ENCODE results near the gene RNLS.

Gene RNLS

DNA sequence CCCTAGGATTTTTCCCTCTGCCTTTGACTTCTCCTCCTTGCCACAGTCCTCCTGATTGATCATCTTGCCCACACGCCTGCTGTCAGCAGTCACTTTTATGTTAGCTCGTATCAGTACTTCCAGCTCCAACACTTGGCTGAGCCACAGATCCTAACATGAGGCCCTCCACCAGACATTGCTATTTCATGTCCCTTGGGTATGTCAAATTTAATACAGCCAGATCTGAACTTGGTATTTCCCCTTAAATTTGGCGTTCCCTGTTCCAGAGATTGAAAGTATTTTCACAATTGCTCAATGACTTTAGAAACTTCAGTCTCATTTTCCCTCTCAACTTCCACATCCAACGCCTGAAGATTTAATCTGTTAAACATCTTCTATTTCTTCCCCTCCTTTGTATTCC is 140.4 kb downstream of the RNLS start:
- Histone ChIP-seq H3K4me1 (no peaks in the 10 kb centered on the region), H4K20me1 (no peaks in the 10 kb centered on the region), H3K27me3 (no peaks in the 10 kb centered on the region), H3K4me3 (no peak overlapping the region), H3K27ac (no peak overlapping the region), H3K4me2 (no peak overlapping the region), H3K36me3 (no peaks in the 10 kb centered on the region), H3K9ac (no peak overlapping the region), H3K9me3 (peaks cover 4% of the 10 kb centered on the region; the same call in 1 of the 2 replicates)
- TF ChIP-seq Cebpa-rat (IDR thresholded peaks at IDR 0.05) = no peak

GRCh38 chr10:88440541-88440940 is 142.6 kb downstream of the RNLS start:
- no peak overlapping the region for H3K27ac ChIP-seq
- H3K36me3 ChIP-seq = no peaks in the 10 kb centered on the region
- no peak overlapping the region for H3K4me2 ChIP-seq
- H4K20me1 ChIP-seq = no peaks in the 10 kb centered on the region
- peaks cover 4% of the 10 kb centered on the region; the same call in 1 of the 2 replicates for H3K9me3 ChIP-seq
- H3K4me1 ChIP-seq = no peaks in the 10 kb centered on the region
- H3K27me3 ChIP-seq = no peaks in the 10 kb centered on the region
- no peak for TF ChIP-seq Cebpa-rat (IDR thresholded peaks at IDR 0.05)
- H3K4me3 ChIP-seq = no peak overlapping the region
- H3K9ac ChIP-seq = no peak overlapping the region

GRCh38 chr10:88439932-88440331 is 143.2 kb downstream of the RNLS start:
- Histone ChIP-seq H3K27me3 (no peaks in the 10 kb centered on the region), H3K9ac (no peak overlapping the region), H4K20me1 (no peaks in the 10 kb centered on the region), H3K4me3 (no peak overlapping the region), H3K9me3 (peaks cover 4% of the 10 kb centered on the region; the same call in 1 of the 2 replicates), H3K4me2 (no peak overlapping the region), H3K4me1 (no peaks in the 10 kb centered on the region), H3K27ac (no peak overlapping the region), H3K36me3 (no peaks in the 10 kb centered on the region)
- no peak for TF ChIP-seq Cebpa-rat (IDR thresholded peaks at IDR 0.05)

GRCh38 chr10:88437411-88437810 is 145.7 kb downstream of the RNLS start:
- no peaks in the 10 kb centered on the region for H3K9me3 ChIP-seq
- H4K20me1 ChIP-seq = no peaks in the 10 kb centered on the region
- H3K9ac ChIP-seq = no peak overlapping the region
- H3K27ac ChIP-seq = no peak overlapping the region
- H3K4me2 ChIP-seq = no peak overlapping the region
- H3K4me3 ChIP-seq = no peak overlapping the region
- no peaks in the 10 kb centered on the region for H3K27me3 ChIP-seq
- H3K36me3 ChIP-seq = no peaks in the 10 kb centered on the region
- no peaks in the 10 kb centered on the region for H3K4me1 ChIP-seq
- no peak for TF ChIP-seq Cebpa-rat (IDR thresholded peaks at IDR 0.05)

GRCh38 chr10:88433565-88434186 is 149.4 kb downstream of the RNLS start:
- no peaks in the 10 kb centered on the region for H3K4me1 ChIP-seq
- no peak overlapping the region for H3K27ac ChIP-seq
- no peaks in the 10 kb centered on the region for H3K36me3 ChIP-seq
- H4K20me1 ChIP-seq = no peaks in the 10 kb centered on the region
- H3K4me2 ChIP-seq = no peak overlapping the region
- no peak for TF ChIP-seq Cebpa-rat (IDR thresholded peaks at IDR 0.05)
- H3K9ac ChIP-seq = no peak overlapping the region
- no peaks in the 10 kb centered on the region for H3K9me3 ChIP-seq
- no peak overlapping the region for H3K4me3 ChIP-seq
- no peaks in the 10 kb centered on the region for H3K27me3 ChIP-seq

GRCh38 chr10:88431103-88431502 is 152.0 kb downstream of the RNLS start:
- no peaks in the 10 kb centered on the region for H3K36me3 ChIP-seq
- H3K9me3 ChIP-seq = no peaks in the 10 kb centered on the region
- H3K27ac ChIP-seq = no peak overlapping the region
- no peaks in the 10 kb centered on the region for H3K4me1 ChIP-seq
- no peaks in the 10 kb centered on the region for H3K27me3 ChIP-seq
- no peak for TF ChIP-seq Cebpa-rat (IDR thresholded peaks at IDR 0.05)
- no peak overlapping the region for H3K9ac ChIP-seq
- no peak overlapping the region for H3K4me2 ChIP-seq
- no peaks in the 10 kb centered on the region for H4K20me1 ChIP-seq
- H3K4me3 ChIP-seq = no peak overlapping the region

GRCh38 chr10:88428976-88429375 is 154.1 kb downstream of the RNLS start:
- TF ChIP-seq Cebpa-rat (IDR thresholded peaks at IDR 0.05) = no peak
- Histone ChIP-seq H3K9me3 (no peaks in the 10 kb centered on the region), H3K9ac (no peak overlapping the region), H3K27ac (no peak overlapping the region), H3K4me1 (no peaks in the 10 kb centered on the region), H3K27me3 (no peaks in the 10 kb centered on the region), H4K20me1 (no peaks in the 10 kb centered on the region), H3K36me3 (no peaks in the 10 kb centered on the region), H3K4me2 (no peak overlapping the region), H3K4me3 (no peak overlapping the region)

- H3K27me3 ChIP-seq = no peaks in the 10 kb centered on the region
- no peak overlapping the region for H3K9ac ChIP-seq
- H3K4me2 ChIP-seq = no peak overlapping the region
- H3K4me1 ChIP-seq = no peaks in the 10 kb centered on the region
- no peaks in the 10 kb centered on the region for H3K36me3 ChIP-seq
- H3K27ac ChIP-seq = no peak overlapping the region
- no peaks in the 10 kb centered on the region for H4K20me1 ChIP-seq
- no peak overlapping the region for H3K4me3 ChIP-seq
- no peak for TF ChIP-seq Cebpa-rat (IDR thresholded peaks at IDR 0.05)
- no peaks in the 10 kb centered on the region for H3K9me3 ChIP-seq
Observed at GRCh38 chr10:88428442-88428841, 154.7 kb downstream of the RNLS start.

DNA sequence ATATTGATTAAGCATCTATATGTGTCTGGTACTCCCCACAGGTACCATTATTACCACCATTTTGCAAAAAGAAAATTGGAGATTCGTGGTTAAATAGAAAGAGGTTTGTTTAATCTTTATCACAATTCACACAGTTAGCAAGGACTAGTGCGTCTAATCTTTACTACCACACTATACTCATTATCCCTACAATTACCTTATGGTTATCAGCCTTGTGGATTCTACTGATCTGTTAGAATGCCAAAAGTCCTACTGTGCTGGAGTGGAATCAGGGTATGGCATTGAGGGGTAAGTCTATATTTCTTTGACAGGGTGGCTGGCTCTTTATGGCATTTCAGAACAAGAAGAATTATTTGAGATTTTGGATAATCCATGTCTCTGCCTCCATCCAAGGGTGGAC is 156.1 kb downstream of the RNLS start:
- Histone ChIP-seq H3K4me2 (no peak overlapping the region), H3K9ac (no peak overlapping the region), H4K20me1 (no peaks in the 10 kb centered on the region), H3K27me3 (no peaks in the 10 kb centered on the region), H3K9me3 (no peaks in the 10 kb centered on the region), H3K4me1 (no peaks in the 10 kb centered on the region), H3K36me3 (no peaks in the 10 kb centered on the region), H3K4me3 (no peak overlapping the region), H3K27ac (no peak overlapping the region)
- no peak for TF ChIP-seq Cebpa-rat (IDR thresholded peaks at IDR 0.05)

- no peaks in the 10 kb centered on the region for H3K36me3 ChIP-seq
- H4K20me1 ChIP-seq = no peaks in the 10 kb centered on the region
- H3K4me3 ChIP-seq = no peak overlapping the region
- no peaks in the 10 kb centered on the region for H3K9me3 ChIP-seq
- TF ChIP-seq Cebpa-rat (IDR thresholded peaks at IDR 0.05) = no peak
- H3K27ac ChIP-seq = no peak overlapping the region
- no peak overlapping the region for H3K9ac ChIP-seq
- H3K4me2 ChIP-seq = no peak overlapping the region
- H3K4me1 ChIP-seq = no peaks in the 10 kb centered on the region
- H3K27me3 ChIP-seq = no peaks in the 10 kb centered on the region
Observed at GRCh38 chr10:88424881-88425280, 158.2 kb downstream of the RNLS start.

GRCh38 chr10:88423732-88424131 is 159.4 kb downstream of the RNLS start:
- Histone ChIP-seq H3K4me2 (no peak overlapping the region), H3K27ac (no peak overlapping the region), H3K4me1 (no peaks in the 10 kb centered on the region), H3K27me3 (no peaks in the 10 kb centered on the region), H3K4me3 (no peak overlapping the region), H3K36me3 (no peaks in the 10 kb centered on the region), H3K9me3 (no peaks in the 10 kb centered on the region), H4K20me1 (no peaks in the 10 kb centered on the region), H3K9ac (no peak overlapping the region)
- no peak for TF ChIP-seq Cebpa-rat (IDR thresholded peaks at IDR 0.05)

Measured in BLaER1 (cell line).